ENCODE data around the gene TMEM63C.

- no peak; the same call in 1 of the 2 replicates for TF ChIP-seq CTCF (conservative IDR thresholded peaks at IDR 0.05; ENCODE audit: low read length)
- no peak for TF ChIP-seq EZH2phosphoT487 (IDR thresholded peaks at IDR 0.05; ENCODE audit: borderline replicate concordance)
These were observed 18.9 kb downstream of the TMEM63C start for GRCh38 chr14:77200406-77200985.
